Activated CD4-positive, alpha-beta T cell treated with anti-CD3 and anti-CD28 coated beads, Interleukin-2, amount 50 U/mL, for 1 hour (primary cell): ENCODE measurements around the gene PFN3.

ENCODE experiments used
- DNase-seq: peaks from one replicate; pipeline ENCODE4 v3.0.0-alpha.2; 2020

PFN3 gene

GRCh38 chr5:177359451-177359851 lies 41.0 kb downstream of the PFN3 start:
- DNase-seq = no peak

- DNase-seq = no peak
These were observed 42.1 kb downstream of the PFN3 start for GRCh38 chr5:177358370-177358819.

GRCh38 chr5:177357459-177358351 lies 42.8 kb downstream of the PFN3 start, which contains the start of gene RGS14:
Gene RGS14, plus strand, starts transcription at chr5:177357924. Its CDS starts 101 bp downstream, at chr5:177358025.
- peak; percentile 67 for DNase-seq

GRCh38 chr5:177357146-177357458 lies 43.4 kb downstream of the PFN3 start:
- DNase-seq = no peak

GRCh38 chr5:177356746-177357145 lies 43.7 kb downstream of the PFN3 start:
- no peak for DNase-seq

GRCh38 chr5:177355868-177356168 lies 44.6 kb downstream of the PFN3 start:
- no peak for DNase-seq

- no peak for DNase-seq
These were observed 45.1 kb downstream of the PFN3 start for GRCh38 chr5:177355162-177355867.

- DNase-seq = no peak
These were observed 45.8 kb downstream of the PFN3 start for GRCh38 chr5:177354711-177355110.

- no peak for DNase-seq
These were observed 46.2 kb downstream of the PFN3 start for GRCh38 chr5:177354256-177354655.

- no peak for DNase-seq
These were observed 47.4 kb downstream of the PFN3 start for GRCh38 chr5:177353093-177353492.

GRCh38 chr5:177351392-177352329 lies 48.8 kb downstream of the PFN3 start, which contains the start of gene LMAN2:
Gene LMAN2, minus strand, starts transcription at chr5:177351668. Its CDS starts 21 bp downstream, at chr5:177351647.
- DNase-seq = peak; percentile 87

GRCh38 chr5:177350776-177351391 lies 49.6 kb downstream of the PFN3 start:
- no peak for DNase-seq
